Adrenal gland (tissue), 12 donors: ENCODE results near the gene MRGPRX1. TPM values are rescaled to one million over a fixed set of nuclear protein-coding genes. Genes with fewer than 3 reads are reported as not detected.
"Not testable (repeated sequence)": the region's sequence is repeated elsewhere in the genome, so short reads cannot be mapped to it uniquely, and the experiment has no call there.

Source experiments
- DNase-seq, 7 donors: peaks; one replicate each; pipeline ENCODE4 v3.0.0-alpha.2; 2019 to 2020
- H3K27ac ChIP-seq, 5 donors: fragments of 200-600 bp; sonication (generic) in 4 of 5; 1 replicate in 3 of 5; 2 replicates in 2 of 5; pipeline versions ENCODE4 v1.5.1 to v1.8.0; 2016 to 2020; ENCODE audit warnings: mild to moderate bottlenecking in 1 of 5
- H3K27me3 ChIP-seq: fragments of 200-600 bp; 2 replicates; pipeline ENCODE4 v1.8.0; 2021
- H3K36me3 ChIP-seq, 2 donors: fragments of 200-600 bp; replicated peaks in 1 of 2; 1 replicate in 1 of 2; 2 replicates in 1 of 2; pipeline versions ENCODE4 v1.5.1 to v1.8.0; 2018 to 2022
- H3K4me1 ChIP-seq, 2 donors: fragments of 200-600 bp; replicated peaks in 1 of 2; 1 replicate in 1 of 2; 2 replicates in 1 of 2; pipeline versions ENCODE4 v1.5.1 to v1.8.0; 2018 to 2021
- H3K4me3 ChIP-seq, 4 donors: fragments of 200-600 bp; sonication (generic) in 3 of 4; one replicate each; pipeline ENCODE4 v1.5.1; 2016 to 2018
- H3K9me3 ChIP-seq, 3 donors: fragments of 200-600 bp; sonication (generic) in 1 of 3; replicated peaks in 1 of 3; 1 replicate in 2 of 3; 2 replicates in 1 of 3; pipeline versions ENCODE4 v1.5.1 to v1.8.0; 2016 to 2021
- POLR2A ChIP-seq, 2 donors: fragments of 450-650 bp; IDR thresholded peaks; one replicate each; pipeline ENCODE4 v1.6.1; 2017; ENCODE audit warnings: antibody characterized with exemption in 2 of 2, mild to moderate bottlenecking in 2 of 2, moderate library complexity in 1 of 2
- WGBS, 4 donors: extraction: QIAGEN DNeasy Blood & Tissue Kit in 2 of 4; methylation state at CpG; one replicate each; pipeline versions ENCODE4 v1.1.5 to v1.1.7; 2013 to 2017; 5-methylcytosine and 5-hydroxymethylcytosine counted together
- intact Hi-C, 2 donors: fragments of 100-400 bp; cut with DNase I; formaldehyde crosslinking; loops; one replicate each; pipeline versions ENCODE4 v1.14.1 to v1.15.0; 2022 to 2023
- polyA plus RNA-seq, 3 donors: library from polyadenylated mRNA; stranded (reverse); fragments of 200-250 nt in 2 of 3; fragments of 350-450 nt in 1 of 3; fragmentation: Illumina TruSeq in 1 of 3; extraction: RNeasy Lipid Tissue Mini Kit (QIAGEN cat#74804) in 1 of 3; gene quantifications; one replicate each; pipeline ENCODE4 v1.2.3, GENCODE V29; 2013 to 2014
- total RNA-seq, 9 donors: library from RNA; depleted of rRNA in 4 of 9; stranded (reverse); fragments of >200 nt in 4 of 9; fragments of 120-200 nt in 1 of 9; fragmentation: NEBNext Ultra II Directional in 1 of 9; extraction: Animal tissue kit (Norgen Biotek cat#: 25700) in 1 of 9; gene quantifications; one replicate each; pipeline versions ENCODE4 v1.1.0 to v1.2.4, GENCODE V29; 2013 to 2023
- TF ChIP-seq, protein P1 (sequence below), 6 experiments: fragments of 450-650 bp in 4 of 6; fragments of 200-600 bp in 2 of 6; sonication (generic) in 1 of 6; IDR thresholded peaks; 1 replicate in 5 of 6; 2 replicates in 1 of 6; pipeline versions ENCODE4 v1.5.1 to v1.8.0; 2016 to 2021; ENCODE audit warnings: antibody characterized with exemption in 6 of 6, mild to moderate bottlenecking in 2 of 6, moderate library complexity in 1 of 6
- donor health status: healthy with polysubstance abuse.
- donor health status: Bipolar disorder and iron deficiency.
- donor health status: DM: yes; HTN: yes; CAD: no.
- donor health status: DM: no; HTN: no; CAD: no.
- donor health status: DM: no; HTN: no; CAD: no.
- donor health status: DM: yes; HTN: yes; CAD: no.

Gene MRGPRX1
- total and polyA plus RNA-seq, 12 donors: not detected

DNA sequence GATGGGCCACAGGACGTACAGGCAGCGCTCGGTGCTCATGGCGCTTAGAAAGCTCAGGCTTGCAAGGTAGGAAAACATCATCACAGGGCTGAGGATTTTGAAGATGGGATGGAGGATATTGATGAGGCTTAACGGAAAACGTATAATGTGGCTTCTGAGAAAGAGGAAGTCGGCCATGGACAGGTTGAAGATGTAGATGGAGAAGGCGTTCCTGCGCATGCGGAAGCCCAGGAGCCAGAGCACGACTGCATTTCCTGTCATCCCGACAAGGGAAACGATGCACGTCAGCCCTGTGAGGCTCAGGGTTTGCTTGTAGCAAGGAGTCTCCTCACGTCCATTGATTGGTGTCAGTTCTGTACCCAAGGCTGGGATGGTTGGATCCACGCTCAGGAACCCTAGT, 17.4 kb upstream of the MRGPRX1 start:
- Histone ChIP-seq H3K4me1 (no peaks in the 10 kb centered on the region), H3K4me3 (no peak overlapping the region), H3K27ac (no peak overlapping the region), H3K9me3 (no peaks in the 10 kb centered on the region), H3K27me3 (no peaks in the 10 kb centered on the region), H3K36me3 (no peaks in the 10 kb centered on the region)
- DNase-seq: no peak
- TF ChIP-seq, protein P1, sequence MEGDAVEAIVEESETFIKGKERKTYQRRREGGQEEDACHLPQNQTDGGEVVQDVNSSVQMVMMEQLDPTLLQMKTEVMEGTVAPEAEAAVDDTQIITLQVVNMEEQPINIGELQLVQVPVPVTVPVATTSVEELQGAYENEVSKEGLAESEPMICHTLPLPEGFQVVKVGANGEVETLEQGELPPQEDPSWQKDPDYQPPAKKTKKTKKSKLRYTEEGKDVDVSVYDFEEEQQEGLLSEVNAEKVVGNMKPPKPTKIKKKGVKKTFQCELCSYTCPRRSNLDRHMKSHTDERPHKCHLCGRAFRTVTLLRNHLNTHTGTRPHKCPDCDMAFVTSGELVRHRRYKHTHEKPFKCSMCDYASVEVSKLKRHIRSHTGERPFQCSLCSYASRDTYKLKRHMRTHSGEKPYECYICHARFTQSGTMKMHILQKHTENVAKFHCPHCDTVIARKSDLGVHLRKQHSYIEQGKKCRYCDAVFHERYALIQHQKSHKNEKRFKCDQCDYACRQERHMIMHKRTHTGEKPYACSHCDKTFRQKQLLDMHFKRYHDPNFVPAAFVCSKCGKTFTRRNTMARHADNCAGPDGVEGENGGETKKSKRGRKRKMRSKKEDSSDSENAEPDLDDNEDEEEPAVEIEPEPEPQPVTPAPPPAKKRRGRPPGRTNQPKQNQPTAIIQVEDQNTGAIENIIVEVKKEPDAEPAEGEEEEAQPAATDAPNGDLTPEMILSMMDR (IDR thresholded peaks at IDR 0.05): no peak
- intact Hi-C loops: no loop called here
- 72 to 89% (median 78%) methylated on average over 16 of the region's 16 CpGs for WGBS, 4 donors

DNA sequence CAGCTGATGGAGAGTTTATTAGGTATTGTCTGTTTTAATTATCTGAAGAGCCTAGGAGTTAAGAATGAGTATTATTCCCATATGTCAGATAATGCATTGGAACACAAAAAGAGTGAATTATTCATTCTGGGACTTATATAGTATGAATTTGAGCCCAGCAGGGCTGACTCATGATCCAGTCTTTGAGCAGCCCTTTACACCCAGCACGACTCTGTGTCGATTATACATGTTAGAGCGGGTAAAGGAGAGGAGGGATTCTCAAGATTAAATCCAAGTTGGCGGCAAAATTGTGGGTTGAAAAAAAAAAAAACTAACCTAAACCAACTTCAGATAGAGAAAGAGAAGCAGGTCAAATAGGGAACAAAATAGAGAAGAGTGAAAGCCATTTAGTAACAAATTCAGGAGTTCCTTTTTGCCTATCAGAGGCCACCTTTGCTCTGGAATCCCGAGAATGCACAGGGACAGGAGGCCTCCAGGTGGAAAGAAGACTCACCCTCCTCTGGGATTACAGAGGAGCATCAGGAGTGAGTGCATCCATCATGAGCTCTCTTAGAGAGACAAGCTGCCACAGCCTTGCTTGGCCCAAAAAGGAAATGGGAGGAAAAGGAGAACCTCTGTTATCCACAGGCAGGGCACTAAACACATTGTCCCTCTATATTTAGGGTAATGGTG, 3.1 kb downstream of the MRGPRX1 start:
- TF ChIP-seq POLR2A (IDR thresholded peaks at IDR 0.05): no peak
- TF ChIP-seq, protein P1 (IDR thresholded peaks at IDR 0.05): no peak
- no peaks in the 10 kb centered on the region for H3K36me3 ChIP-seq
- H3K4me3 ChIP-seq: no peak overlapping the region
- H3K4me1 ChIP-seq: no peaks in the 10 kb centered on the region
- intact Hi-C loops: no loop called here
- no peaks in the 10 kb centered on the region for H3K9me3 ChIP-seq
- no peaks in the 10 kb centered on the region for H3K27me3 ChIP-seq
- 69 to 81% (median 71%) methylated on average over 5 of the region's 5 CpGs for WGBS, 4 donors
- no peak overlapping the region for H3K27ac ChIP-seq
- no peak for DNase-seq

DNA sequence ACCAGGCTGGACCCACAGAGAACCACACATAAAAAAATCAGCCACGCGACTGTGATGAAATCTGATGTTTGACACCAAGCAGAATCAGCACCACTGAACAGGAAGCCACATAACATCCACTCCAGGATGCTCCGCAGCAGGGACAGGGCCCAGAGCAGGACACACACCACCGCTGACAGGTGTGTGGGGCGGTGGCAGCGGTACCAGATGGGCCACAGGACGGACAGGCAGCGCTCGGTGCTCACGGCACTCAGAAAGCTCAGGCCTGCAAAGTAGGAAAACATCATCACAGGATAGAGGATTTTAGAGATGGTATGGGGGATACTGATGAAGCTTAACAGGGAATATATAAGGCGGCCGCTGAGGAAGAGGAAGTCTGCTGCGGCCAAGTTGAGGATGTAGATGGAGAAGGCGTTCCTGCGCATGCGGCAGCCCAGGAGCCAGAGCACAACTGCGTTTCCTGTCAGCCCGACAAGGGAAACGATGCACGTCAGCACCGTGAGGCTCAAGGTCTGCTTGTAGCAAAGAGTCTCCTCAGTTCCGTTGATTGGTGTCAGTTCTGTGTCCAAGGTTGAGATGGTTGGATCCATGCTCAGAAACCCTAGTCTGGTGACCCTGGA, 4.9 kb downstream of the MRGPRX1 start:
- TF ChIP-seq, protein P1 (IDR thresholded peaks at IDR 0.05): no peak
- TF ChIP-seq POLR2A (IDR thresholded peaks at IDR 0.05): no peak
- WGBS, 4 donors: 75 to 89% (median 82%) methylated on average over 16 to 22 of the region's 22 CpGs
- no peaks in the 10 kb centered on the region for H3K9me3 ChIP-seq

DNA sequence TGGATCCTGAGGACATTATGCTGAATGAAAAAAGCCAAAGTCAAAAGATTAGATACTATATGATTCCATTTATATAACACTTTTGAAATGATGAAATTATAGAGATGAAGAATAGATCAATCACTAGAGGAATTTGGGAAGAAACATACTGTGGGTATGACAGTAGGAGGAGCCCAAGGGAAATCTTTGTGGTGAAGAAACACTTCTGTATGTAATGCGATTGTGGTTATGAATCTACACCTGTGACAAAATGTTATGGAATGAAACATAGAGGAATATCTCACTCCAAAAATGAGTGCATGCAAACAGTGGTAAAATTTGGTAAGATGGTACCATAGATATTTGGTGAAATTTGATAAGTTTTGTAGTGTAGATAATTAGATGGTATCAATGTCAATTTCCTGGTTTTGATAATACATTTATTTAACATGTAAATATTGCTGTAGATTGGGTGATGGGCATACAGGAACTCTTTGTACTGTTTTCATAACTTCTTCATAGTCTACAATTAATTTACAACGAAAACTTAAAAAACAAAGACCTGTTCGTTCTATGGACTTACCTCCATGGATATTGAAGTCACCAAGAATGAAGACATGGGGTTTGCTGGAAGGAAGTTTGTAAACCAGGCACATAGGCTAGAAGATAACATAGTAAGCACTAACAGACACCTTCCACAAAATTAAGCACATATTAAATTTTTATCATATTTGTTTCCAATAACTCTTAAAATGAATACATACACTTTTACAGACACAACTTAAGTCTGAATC, 11.5 kb downstream of the MRGPRX1 start:
- WGBS, 4 donors: 74 to 91% (median 77%) methylated on average over 3 of the region's 3 CpGs
- H3K9me3 ChIP-seq: no peaks in the 10 kb centered on the region
- no peaks in the 10 kb centered on the region for H3K4me1 ChIP-seq
- H3K27ac ChIP-seq: no peak overlapping the region
- DNase-seq: no peak
- H3K4me3 ChIP-seq: no peak overlapping the region
- no peaks in the 10 kb centered on the region for H3K27me3 ChIP-seq
- TF ChIP-seq POLR2A (IDR thresholded peaks at IDR 0.05): no peak
- TF ChIP-seq, protein P1 (IDR thresholded peaks at IDR 0.05): no peak
- intact Hi-C loops: no loop called here
- H3K36me3 ChIP-seq: no peaks in the 10 kb centered on the region

More for the DNA sequence above, 4.9 kb downstream of the MRGPRX1 start:
- intact Hi-C loops: no loop called here
- Histone ChIP-seq H3K4me3 (no peak overlapping the region), H3K27ac (no peak overlapping the region), H3K27me3 (no peaks in the 10 kb centered on the region), H3K4me1 (no peaks in the 10 kb centered on the region), H3K36me3 (no peaks in the 10 kb centered on the region)
- peak in 3 of 7 donors; percentile 6 to 18 (median 18) for DNase-seq

DNA sequence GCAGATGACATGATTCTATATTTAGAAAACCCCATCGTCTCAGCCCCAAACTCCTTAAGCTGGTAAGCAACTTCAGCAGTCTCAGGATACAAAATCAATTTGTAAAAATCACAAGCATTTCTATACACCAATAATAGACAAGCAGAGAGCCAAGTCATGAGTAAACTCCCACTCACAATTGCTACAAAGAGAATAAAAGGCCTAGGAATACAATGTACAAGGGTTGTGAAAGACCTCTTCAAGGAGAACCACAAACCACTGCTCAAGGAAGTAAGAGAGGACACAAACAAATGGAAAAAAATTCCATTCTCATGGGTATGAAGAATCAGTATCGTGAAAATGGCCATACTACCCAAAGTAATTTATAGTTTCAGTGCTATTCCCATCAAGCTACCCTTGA, 13.8 kb downstream of the MRGPRX1 start:
- DNase-seq, H3K4me3 ChIP-seq, H3K27me3 ChIP-seq, H3K36me3 ChIP-seq, H3K27ac ChIP-seq, H3K9me3 ChIP-seq, H3K4me1 ChIP-seq, intact Hi-C loops: not testable (repeated sequence)
- 56 to 63% (median 61%) methylated on average over 2 of the region's 2 CpGs for WGBS, 4 donors
